GM12891 (cell line): ENCODE results near the gene PRAMEF26.
"Not testable (repeated sequence)": the region's sequence is repeated elsewhere in the genome, so short reads cannot be mapped to it uniquely, and the experiment has no call there.

ENCODE experiments used
- PAX5 ChIP-seq: IDR thresholded peaks from 2 replicates; pipeline ENCODE4 v1.6.1; 2011; ENCODE audit warnings: low read length, moderate library complexity, mild to moderate bottlenecking; ENCODE audit not compliant: insufficient read depth, severe bottlenecking
- POLR2A ChIP-seq: IDR thresholded peaks from 2 replicates; pipeline ENCODE4 v1.6.1; 2011; ENCODE audit warnings: low read depth, low read length, control low read depth
- POLR2AphosphoS5 ChIP-seq: IDR thresholded peaks from 2 replicates; pipeline ENCODE4 v1.6.1; 2011; ENCODE audit warnings: low read depth, low read length, control low read depth
- POU2F2 ChIP-seq: IDR thresholded peaks from 2 replicates; pipeline ENCODE4 v1.6.1; 2011; ENCODE audit warnings: low read depth, mild to moderate bottlenecking, control low read depth, low read length, moderate library complexity
- SPI1 ChIP-seq: IDR thresholded peaks from 2 replicates; pipeline ENCODE4 v1.6.1; 2011; ENCODE audit warnings: low read depth, low read length, control low read depth
- TAF1 ChIP-seq: IDR thresholded peaks from 2 replicates; pipeline ENCODE4 v1.6.1; 2011; ENCODE audit warnings: low read depth, low read length, control low read depth

- TF ChIP-seq SPI1, POLR2AphosphoS5, POLR2A, TAF1, PAX5, POU2F2: not testable (repeated sequence)
Observed at GRCh38 chr1:13116754-13117153, 39.1 kb downstream of the PRAMEF26 start, which contains the start of gene HNRNPCL2.
